ENCODE measurements around the gene PRKACB. TPM values are rescaled to one million over a fixed set of nuclear protein-coding genes. Genes with fewer than 3 reads are reported as not detected.

The PRKACB gene
- total RNA-seq, 2 experiments from 2014 or later, result 49.7 to 52.4 TPM

GRCh38 chr1:84259989-84260388, 115.9 kb downstream of the PRKACB start:
- no peak for ATAC-seq (ENCODE audit: poor library complexity)
- H3K4me1 ChIP-seq (ENCODE audit: insufficient read depth, low read length), result no peaks in the 10 kb centered on the region
- no peaks in the 10 kb centered on the region for H3K27me3 Mint-ChIP-seq
- intact Hi-C loops (cut with DNase I, micrococcal nuclease), result no loop called here
- no peak overlapping the region for H3K4me3 ChIP-seq (ENCODE audit: low read length)
- ChIA-PET CTCF (no interaction called here), POLR2A (no interaction called here)
- no peaks in the 10 kb centered on the region for H3K36me3 Mint-ChIP-seq (ENCODE audit: low read depth)
- no peak overlapping the region for H3K27ac Mint-ChIP-seq
- H3K36me3 ChIP-seq (ENCODE audit: insufficient read depth, low read length), result no peaks in the 10 kb centered on the region
- DNase-seq, result no peak
- no peaks in the 10 kb centered on the region for H3K4me1 Mint-ChIP-seq (ENCODE audit: low read depth)
- H3K9me3 ChIP-seq (ENCODE audit: control insufficient read depth in 1 of 2, insufficient read depth in 1 of 2, low read length in 2 of 2), result no peaks in the 10 kb centered on the region
- no peak for TF ChIP-seq CTCF (IDR thresholded peaks at IDR 0.05)
- H3K27me3 ChIP-seq (ENCODE audit: control insufficient read depth in 1 of 2, insufficient read depth in 2 of 2, low read length in 2 of 2), result no peaks in the 10 kb centered on the region
- no peaks in the 10 kb centered on the region for H3K9me3 Mint-ChIP-seq
- no peak overlapping the region for H3K27ac ChIP-seq (ENCODE audit: low read depth in 1 of 2, low read length in 2 of 2)
- H3K4me3 Mint-ChIP-seq, result no peak overlapping the region

- no peaks in the 10 kb centered on the region for H3K4me1 ChIP-seq (ENCODE audit: insufficient read depth, low read length)
- Mint-ChIP-seq H3K27ac (no peak overlapping the region), H3K27me3 (no peaks in the 10 kb centered on the region), H3K4me3 (no peak overlapping the region), H3K4me1 (ENCODE audit: low read depth) (no peaks in the 10 kb centered on the region), H3K9me3 (no peaks in the 10 kb centered on the region), H3K36me3 (ENCODE audit: low read depth) (no peaks in the 10 kb centered on the region)
- no peak overlapping the region for H3K4me3 ChIP-seq (ENCODE audit: low read length)
- no peaks in the 10 kb centered on the region for H3K27me3 ChIP-seq (ENCODE audit: control insufficient read depth in 1 of 2, insufficient read depth in 2 of 2, low read length in 2 of 2)
- ATAC-seq (ENCODE audit: poor library complexity) (no peak), DNase-seq (no peak)
- H3K27ac ChIP-seq (ENCODE audit: low read depth in 1 of 2, low read length in 2 of 2), result no peak overlapping the region
- CTCF ChIA-PET, result no interaction called here
- intact Hi-C loops (cut with DNase I, micrococcal nuclease), result no loop called here
- no peak for TF ChIP-seq CTCF (IDR thresholded peaks at IDR 0.05)
- no peaks in the 10 kb centered on the region for H3K9me3 ChIP-seq (ENCODE audit: control insufficient read depth in 1 of 2, insufficient read depth in 1 of 2, low read length in 2 of 2)
- POLR2A ChIA-PET, result no interaction called here
- no peaks in the 10 kb centered on the region for H3K36me3 ChIP-seq (ENCODE audit: insufficient read depth, low read length)
These were observed 116.9 kb downstream of the PRKACB start for GRCh38 chr1:84260852-84261518.

- intact Hi-C loops (cut with DNase I, micrococcal nuclease), result no loop called here
- Mint-ChIP-seq H3K27ac (no peak overlapping the region), H3K4me3 (no peak overlapping the region), H3K9me3 (no peaks in the 10 kb centered on the region), H3K27me3 (no peaks in the 10 kb centered on the region), H3K36me3 (ENCODE audit: low read depth) (no peaks in the 10 kb centered on the region), H3K4me1 (ENCODE audit: low read depth) (peaks cover 4% of the 10 kb centered on the region)
- Histone ChIP-seq H3K36me3 (ENCODE audit: insufficient read depth, low read length) (no peaks in the 10 kb centered on the region), H3K9me3 (ENCODE audit: control insufficient read depth in 1 of 2, insufficient read depth in 1 of 2, low read length in 2 of 2) (no peaks in the 10 kb centered on the region), H3K4me1 (ENCODE audit: insufficient read depth, low read length) (no peaks in the 10 kb centered on the region), H3K4me3 (ENCODE audit: low read length) (no peak overlapping the region), H3K27ac (ENCODE audit: low read depth in 1 of 2, low read length in 2 of 2) (no peak overlapping the region), H3K27me3 (ENCODE audit: control insufficient read depth in 1 of 2, insufficient read depth in 2 of 2, low read length in 2 of 2) (no peaks in the 10 kb centered on the region)
- ChIA-PET POLR2A (no interaction called here), CTCF (no interaction called here)
- no peak for TF ChIP-seq CTCF (IDR thresholded peaks at IDR 0.05)
- ATAC-seq (ENCODE audit: poor library complexity), result no peak
- DNase-seq, result no peak
These were observed 120.9 kb downstream of the PRKACB start for GRCh38 chr1:84264961-84265360.

Data from CD4-positive, alpha-beta T cell (primary cell).